KOPT-K1 (cell line): ENCODE data around the gene ATAD3A.

Experiments used
- H3K27ac ChIP-seq: fragments of 200-600 bp; sonication (generic); 2 replicates; pipeline ENCODE4 v1.5.1; 2016; ENCODE audit warnings: antibody characterized with exemption, mild to moderate bottlenecking, low read depth, low read length; ENCODE audit not compliant: poor library complexity, severe bottlenecking
- H3K36me3 ChIP-seq: fragments of 200-600 bp; sonication (generic); 2 replicates; pipeline ENCODE4 v1.5.1; 2017; ENCODE audit warnings: antibody characterized with exemption, mild to moderate bottlenecking, low read length, moderate library complexity; ENCODE audit not compliant: insufficient read depth
- H3K9me3 ChIP-seq: fragments of 200-600 bp; sonication (generic); 2 replicates; pipeline ENCODE4 v1.5.1; 2017; ENCODE audit warnings: antibody characterized with exemption, low read length, mild to moderate bottlenecking; ENCODE audit not compliant: insufficient read depth, poor library complexity, severe bottlenecking

Gene ATAD3A

DNA sequence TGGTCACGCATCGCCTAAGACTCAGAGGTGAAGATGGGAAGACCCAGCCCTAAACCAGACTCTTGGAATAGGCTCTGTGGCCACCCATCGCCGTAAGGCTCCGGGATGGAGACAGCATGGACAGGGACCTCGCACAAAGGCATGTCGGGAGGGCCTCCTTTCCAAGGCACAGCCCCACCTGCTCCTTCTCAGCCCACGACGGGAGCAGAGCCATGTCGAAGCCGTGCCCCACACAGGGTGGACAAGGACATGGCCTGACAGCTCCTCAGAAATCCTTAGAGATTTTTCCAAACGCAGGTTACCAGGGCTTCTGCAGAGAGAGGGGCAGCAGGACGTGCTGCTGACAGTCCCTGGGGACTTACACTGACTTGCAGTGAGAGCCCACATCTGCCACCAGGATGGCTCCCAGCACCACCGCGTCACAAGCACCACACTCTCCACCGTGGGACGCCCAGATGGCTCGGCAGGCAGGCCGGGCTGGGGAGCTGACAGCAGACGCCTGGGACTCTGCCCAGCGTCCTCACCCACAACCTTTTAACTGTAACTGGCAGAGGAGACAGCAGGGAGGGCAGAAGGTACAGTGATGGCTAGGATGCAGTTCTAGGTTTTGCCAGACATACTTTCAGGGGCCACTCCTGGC is 50.7 kb downstream of the ATAD3A start:
- Histone ChIP-seq H3K9me3 (no peaks in the 10 kb centered on the region), H3K27ac (no peak overlapping the region), H3K36me3 (peaks cover 98% of the 10 kb centered on the region)

- Histone ChIP-seq H3K9me3 (no peaks in the 10 kb centered on the region), H3K27ac (no peak overlapping the region), H3K36me3 (peaks cover 95% of the 10 kb centered on the region)
Measured at GRCh38 chr1:1563688-1564087, 51.7 kb downstream of the ATAD3A start.

DNA sequence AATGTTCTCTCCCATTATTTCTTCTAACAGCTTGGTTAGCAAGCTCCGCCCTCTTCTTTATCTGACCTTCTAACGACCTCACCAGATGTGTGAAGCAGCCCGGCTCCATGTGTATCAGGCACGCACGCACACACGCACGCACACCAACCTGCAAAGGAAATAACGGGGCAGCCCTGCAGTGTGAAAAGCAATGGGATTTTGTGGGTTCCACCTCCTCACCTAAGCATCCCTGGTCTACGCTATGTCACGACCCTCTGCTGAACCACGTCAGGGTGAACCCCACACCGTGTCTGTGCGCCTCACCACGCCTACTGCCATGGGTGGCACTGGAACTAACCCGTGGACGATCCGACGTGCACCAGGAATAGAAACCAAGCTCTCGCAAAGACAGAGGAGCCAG is 52.3 kb downstream of the ATAD3A start:
- H3K36me3 ChIP-seq: peaks cover 93% of the 10 kb centered on the region

GRCh38 chr1:1565340-1565739 is 53.4 kb downstream of the ATAD3A start:
- Histone ChIP-seq H3K9me3 (no peaks in the 10 kb centered on the region), H3K36me3 (peaks cover 94% of the 10 kb centered on the region), H3K27ac (no peak overlapping the region)

More for the DNA sequence above, 52.3 kb downstream of the ATAD3A start:
- H3K9me3 ChIP-seq: no peaks in the 10 kb centered on the region
- no peak overlapping the region for H3K27ac ChIP-seq

GRCh38 chr1:1567152-1567875 is 55.4 kb downstream of the ATAD3A start:
- H3K27ac ChIP-seq: no peak overlapping the region
- H3K36me3 ChIP-seq: peaks cover 88% of the 10 kb centered on the region
- no peaks in the 10 kb centered on the region for H3K9me3 ChIP-seq

DNA sequence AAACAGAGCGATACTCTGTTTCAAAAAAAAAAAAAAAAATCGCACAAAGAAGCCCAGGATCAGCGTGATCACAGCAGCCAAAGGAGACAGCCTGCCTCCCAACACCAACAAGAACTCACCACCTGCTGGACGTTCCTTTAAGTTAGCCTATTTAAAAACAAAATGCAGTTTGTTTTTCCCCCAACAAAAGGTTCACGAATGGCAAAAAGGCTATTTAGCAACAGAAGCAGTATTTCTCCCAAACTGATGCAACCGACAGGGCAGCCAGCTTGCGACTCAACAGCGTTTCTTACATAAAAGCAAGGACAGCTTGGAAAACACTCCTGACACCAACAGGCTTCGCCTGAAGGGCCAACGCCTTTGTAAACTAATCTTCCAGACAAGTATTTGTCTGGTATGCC is 55.9 kb downstream of the ATAD3A start:
- no peak overlapping the region for H3K27ac ChIP-seq
- peaks cover 87% of the 10 kb centered on the region for H3K36me3 ChIP-seq
- no peaks in the 10 kb centered on the region for H3K9me3 ChIP-seq

GRCh38 chr1:1569341-1569740 is 57.4 kb downstream of the ATAD3A start:
- Histone ChIP-seq H3K27ac (no peak overlapping the region), H3K36me3 (peaks cover 74% of the 10 kb centered on the region), H3K9me3 (no peaks in the 10 kb centered on the region)

DNA sequence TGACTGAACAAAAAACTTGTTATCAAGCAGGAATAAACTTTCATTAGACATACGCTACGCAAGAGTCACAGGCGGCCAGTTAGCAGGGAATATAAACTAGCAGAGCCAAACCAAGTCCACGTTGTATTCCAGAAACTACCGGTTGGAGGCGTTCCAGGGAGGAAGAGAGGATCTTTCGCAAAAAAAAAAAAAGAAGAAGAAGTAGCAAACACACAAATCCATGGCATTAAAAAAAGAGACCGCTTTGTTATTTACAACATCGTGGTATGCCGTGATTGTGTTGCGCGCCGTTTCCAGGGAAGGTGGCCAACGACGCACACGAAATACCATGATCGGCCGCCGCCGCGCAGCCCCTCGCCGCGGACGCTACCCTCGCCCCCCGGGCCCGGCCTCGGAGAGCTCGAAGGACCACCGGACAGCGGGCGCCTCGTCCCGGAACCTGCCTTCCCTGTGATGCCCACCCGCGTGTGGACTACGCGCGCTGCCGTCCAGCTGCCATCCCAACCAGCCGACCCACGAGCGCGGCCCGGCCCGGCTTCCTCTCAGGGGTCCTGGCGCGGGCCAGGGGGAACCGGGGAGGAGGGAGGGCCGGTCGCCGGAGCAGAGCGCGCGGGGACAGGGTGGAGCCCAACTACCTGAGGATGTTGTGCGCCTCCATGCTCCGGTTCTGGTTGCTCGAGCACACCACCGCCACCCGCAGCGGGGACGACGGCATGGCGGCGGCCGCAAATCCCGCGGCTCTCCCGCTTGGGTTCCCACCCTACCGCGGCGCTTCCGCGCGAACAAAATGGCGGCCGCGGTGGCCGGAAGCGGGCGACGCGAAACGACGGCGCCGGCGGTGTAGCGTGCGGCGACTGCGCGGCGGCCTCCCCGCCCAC is 62.1 kb downstream of the ATAD3A start:
- no peaks in the 10 kb centered on the region for H3K9me3 ChIP-seq
- peaks cover 33% of the 10 kb centered on the region for H3K36me3 ChIP-seq
- peak overlapping the region; percentile 88 for H3K27ac ChIP-seq

DNA sequence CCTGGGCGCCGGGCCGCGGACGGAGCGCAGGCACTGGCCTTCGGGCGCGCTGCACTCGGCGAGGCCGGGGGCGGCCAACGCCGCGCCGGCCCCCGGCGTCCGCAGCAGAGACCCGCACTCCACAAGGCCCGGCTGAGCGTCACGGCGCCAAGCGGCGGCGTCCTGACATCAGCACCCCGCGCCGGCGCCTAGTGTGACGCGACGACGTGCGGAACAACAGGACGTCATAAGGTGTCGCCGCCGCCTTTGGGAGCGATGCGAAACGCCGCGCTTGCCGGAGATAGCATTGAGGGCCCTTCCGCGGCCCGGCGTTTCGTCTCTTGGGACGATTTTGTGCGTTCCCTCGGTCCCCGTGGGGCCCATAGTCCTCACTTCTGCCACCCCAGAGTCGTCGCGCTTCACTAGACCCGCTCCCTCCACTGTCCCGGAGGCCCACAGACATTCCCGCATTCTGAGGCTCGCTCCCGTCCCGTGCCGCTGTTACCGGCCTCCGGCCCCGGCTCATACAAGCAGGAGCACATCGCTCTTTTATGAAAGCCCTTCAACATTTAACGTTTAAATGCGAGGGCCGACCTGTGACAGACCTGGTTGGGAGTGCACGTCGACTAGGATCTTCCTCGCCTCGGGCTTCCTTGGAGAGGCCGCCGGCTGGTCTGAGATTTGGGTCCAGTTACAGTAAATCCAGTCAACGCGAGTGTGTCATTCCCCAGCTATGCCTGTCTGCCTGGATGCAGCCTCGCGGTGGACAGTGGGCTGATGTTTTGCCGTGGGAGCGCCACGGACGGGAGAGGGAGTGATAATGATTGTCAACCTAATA is 63.0 kb downstream of the ATAD3A start, which contains the start of gene SSU72:
Gene SSU72, minus strand, starts transcription at position 143 of the 817 bp plus-strand sequence. CDS start 306 bp downstream, outside the sequence.
- H3K27ac ChIP-seq: peak within 1 kb of the TSS; percentile 88

GRCh38 chr1:1577367-1578011 is 65.5 kb downstream of the ATAD3A start:
- H3K27ac ChIP-seq: no peak overlapping the region
- no peaks in the 10 kb centered on the region for H3K9me3 ChIP-seq
- peaks cover 5% of the 10 kb centered on the region; the same call in 1 of the 2 replicates for H3K36me3 ChIP-seq

More for the DNA sequence above, 63.0 kb downstream of the ATAD3A start, which contains the start of gene SSU72:
- H3K9me3 ChIP-seq: no peaks in the 10 kb centered on the region
- peaks cover 24% of the 10 kb centered on the region for H3K36me3 ChIP-seq

DNA sequence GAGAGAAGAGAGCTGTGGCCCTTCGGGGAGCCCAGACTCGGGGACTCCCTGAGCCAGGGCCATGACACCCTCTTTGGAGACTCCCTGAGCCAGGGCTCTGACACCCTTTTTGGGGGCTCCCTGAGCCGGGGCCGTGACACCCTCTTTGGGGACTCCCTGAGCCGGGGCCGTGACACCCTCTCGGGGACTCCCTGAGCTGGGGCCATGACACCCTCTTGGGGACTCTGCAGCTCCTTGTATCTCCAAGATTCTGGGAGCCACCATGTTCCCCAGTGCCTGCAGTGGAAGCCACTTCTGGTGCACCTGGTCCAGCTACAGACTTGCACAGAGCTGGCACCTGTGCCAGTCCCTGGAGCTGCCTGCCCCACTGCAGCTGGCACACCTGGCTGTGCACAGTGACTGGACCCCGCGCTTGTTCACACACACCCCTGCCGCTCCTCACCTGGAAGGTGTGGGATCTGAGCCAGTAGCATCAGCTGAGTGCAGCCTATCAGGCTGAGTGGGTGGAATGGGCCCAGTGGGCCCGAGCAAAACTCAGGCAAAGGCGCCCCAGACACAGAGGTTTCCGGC is 66.5 kb downstream of the ATAD3A start:
- Histone ChIP-seq H3K27ac (no peak overlapping the region), H3K36me3 (no peaks in the 10 kb centered on the region), H3K9me3 (no peaks in the 10 kb centered on the region)

GRCh38 chr1:1582585-1583346 is 70.8 kb downstream of the ATAD3A start:
- no peaks in the 10 kb centered on the region for H3K9me3 ChIP-seq
- no peaks in the 10 kb centered on the region for H3K36me3 ChIP-seq
- no peak overlapping the region for H3K27ac ChIP-seq

DNA sequence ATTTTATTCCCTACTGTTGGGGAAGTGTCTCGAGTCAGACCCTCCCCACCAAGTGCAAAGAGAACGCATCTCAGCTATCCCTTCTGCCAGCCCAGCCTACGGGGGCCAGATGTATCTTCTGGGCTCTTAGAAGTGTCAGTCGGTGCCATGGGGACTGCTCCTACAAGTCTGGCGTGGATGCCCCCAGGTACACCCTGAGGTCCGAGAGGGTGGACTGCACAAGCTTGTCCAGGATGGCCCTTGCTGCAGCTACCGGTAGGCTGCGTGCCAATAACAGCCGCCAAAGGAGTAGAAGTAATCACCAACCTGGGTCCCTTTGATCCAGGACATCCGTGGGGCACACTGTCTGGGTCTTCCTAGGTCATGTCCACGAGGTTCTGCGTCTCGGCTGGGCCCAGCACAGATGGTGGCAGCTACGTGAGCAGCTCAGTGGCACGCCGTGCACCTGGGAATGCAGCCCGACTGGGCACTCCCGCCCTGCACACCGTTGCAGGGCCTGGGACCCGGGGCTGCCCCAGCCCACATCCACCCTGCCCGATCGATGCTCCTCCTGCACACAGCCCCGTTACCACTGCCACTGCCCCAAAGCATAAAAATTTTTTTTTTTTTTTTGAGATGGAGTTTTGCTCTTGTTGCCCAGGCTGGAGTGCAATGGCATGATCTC is 71.5 kb downstream of the ATAD3A start:
- Histone ChIP-seq H3K9me3 (no peaks in the 10 kb centered on the region), H3K27ac (no peak overlapping the region), H3K36me3 (no peaks in the 10 kb centered on the region)
